WI38 (cell line): ENCODE measurements around the gene KRTAP10-11.
"Not testable (repeated sequence)": the region's sequence is repeated elsewhere in the genome, so short reads cannot be mapped to it uniquely, and the experiment has no call there.

Experiments
- H3K4me3 ChIP-seq: 2 replicates; pipeline ENCODE4 v1.5.1; 2011; ENCODE audit warnings: low read depth, mild to moderate bottlenecking, control low read depth, low read length
- TF ChIP-seq, protein P1 (sequence below): IDR thresholded peaks from 2 replicates; pipeline ENCODE4 v1.5.1; 2012; ENCODE audit warnings: low read depth, mild to moderate bottlenecking, control low read depth, low read length

KRTAP10-11 gene

DNA sequence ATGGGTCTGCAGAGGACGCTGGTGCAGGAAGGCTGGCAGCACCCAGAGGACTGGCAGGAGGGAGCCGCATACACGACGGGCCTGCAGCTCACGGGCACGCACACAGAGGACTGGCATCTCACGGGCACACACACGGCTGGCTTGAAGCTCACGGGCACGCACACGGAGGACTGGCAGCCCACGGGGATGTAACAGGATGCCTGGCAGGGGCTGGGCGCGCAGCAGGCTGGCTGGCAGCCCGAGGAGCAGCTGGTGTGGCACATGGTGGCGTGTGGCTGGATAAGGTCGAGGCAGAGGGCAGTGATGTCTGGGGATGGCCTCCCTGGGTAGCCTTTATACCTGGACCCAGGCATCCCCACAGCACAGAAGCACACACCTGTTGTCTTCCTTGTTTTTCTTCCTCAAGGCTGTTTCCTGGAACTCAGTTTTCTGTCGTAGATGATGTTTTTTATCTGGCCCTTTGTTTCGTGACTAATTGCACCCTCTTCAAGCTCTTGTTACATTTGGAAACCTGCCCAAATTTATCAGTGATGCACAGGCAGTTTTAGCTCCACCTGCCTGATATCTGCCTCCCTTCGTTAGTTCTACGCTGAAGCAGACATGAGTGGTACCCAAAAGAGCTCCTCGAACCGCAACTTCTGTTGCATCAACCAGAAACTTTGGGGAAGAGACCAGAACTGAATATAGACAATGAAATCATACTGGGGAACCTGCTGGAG lies 35.8 kb downstream of the KRTAP10-11 start, which contains the start of gene KRTAP12-1:
Gene KRTAP12-1 (minus strand): TSS at position 303 of the 719 bp plus-strand sequence. CDS start 40 bp downstream, at position 263.
- no peak within 1 kb of the TSS for H3K4me3 ChIP-seq
- TF ChIP-seq, protein P1, sequence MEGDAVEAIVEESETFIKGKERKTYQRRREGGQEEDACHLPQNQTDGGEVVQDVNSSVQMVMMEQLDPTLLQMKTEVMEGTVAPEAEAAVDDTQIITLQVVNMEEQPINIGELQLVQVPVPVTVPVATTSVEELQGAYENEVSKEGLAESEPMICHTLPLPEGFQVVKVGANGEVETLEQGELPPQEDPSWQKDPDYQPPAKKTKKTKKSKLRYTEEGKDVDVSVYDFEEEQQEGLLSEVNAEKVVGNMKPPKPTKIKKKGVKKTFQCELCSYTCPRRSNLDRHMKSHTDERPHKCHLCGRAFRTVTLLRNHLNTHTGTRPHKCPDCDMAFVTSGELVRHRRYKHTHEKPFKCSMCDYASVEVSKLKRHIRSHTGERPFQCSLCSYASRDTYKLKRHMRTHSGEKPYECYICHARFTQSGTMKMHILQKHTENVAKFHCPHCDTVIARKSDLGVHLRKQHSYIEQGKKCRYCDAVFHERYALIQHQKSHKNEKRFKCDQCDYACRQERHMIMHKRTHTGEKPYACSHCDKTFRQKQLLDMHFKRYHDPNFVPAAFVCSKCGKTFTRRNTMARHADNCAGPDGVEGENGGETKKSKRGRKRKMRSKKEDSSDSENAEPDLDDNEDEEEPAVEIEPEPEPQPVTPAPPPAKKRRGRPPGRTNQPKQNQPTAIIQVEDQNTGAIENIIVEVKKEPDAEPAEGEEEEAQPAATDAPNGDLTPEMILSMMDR = no peak

DNA sequence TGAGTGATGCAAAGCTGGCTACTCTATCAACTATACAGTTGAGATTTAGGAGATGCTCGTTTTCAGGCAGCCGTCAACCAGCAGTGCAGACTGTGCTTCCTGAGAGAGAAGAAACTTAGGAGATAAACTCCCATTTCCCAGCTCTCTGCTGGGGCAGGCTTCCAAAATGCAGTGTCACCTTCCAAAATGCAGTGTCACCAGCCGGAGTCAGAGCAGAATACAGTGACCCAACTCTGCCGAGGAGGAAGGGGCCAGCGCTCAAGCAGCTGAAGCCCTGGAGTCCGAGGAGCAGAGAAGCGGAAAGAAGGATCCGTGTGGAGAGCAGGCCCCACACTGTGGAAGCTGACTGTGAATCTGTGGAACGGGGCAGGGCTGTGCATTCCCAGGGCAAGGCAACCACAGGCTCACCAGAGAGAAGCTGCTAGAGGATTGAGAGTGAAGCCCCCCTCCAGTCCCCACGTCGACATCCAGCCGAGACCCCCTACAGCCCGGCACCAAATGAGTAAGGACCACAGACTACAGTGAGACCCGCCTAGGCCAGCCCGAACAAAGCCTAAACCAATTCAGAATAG lies 36.5 kb downstream of the KRTAP10-11 start:
- no peak overlapping the region for H3K4me3 ChIP-seq
- TF ChIP-seq, protein P1 = no peak

DNA sequence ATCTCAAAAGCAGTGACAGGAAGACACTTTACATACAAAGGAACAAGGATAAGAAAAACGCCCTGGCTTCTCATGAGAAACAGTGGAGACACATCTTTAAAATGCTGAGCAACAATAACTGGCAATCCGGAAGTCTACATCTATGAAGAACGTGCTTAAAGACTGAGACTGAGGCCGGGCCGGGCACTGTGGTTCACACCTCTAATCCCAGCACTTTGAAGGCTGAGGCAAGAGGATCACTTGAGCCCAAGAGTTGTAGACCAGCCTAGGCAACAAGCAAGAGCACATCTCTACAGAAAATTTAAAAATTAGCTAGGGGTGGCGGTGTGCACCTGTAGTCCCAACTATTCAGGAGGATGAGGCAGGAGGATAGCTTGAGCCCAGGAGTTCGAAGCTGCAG lies 37.9 kb downstream of the KRTAP10-11 start:
- TF ChIP-seq, protein P1 = no peak
- H3K4me3 ChIP-seq = no peak overlapping the region

DNA sequence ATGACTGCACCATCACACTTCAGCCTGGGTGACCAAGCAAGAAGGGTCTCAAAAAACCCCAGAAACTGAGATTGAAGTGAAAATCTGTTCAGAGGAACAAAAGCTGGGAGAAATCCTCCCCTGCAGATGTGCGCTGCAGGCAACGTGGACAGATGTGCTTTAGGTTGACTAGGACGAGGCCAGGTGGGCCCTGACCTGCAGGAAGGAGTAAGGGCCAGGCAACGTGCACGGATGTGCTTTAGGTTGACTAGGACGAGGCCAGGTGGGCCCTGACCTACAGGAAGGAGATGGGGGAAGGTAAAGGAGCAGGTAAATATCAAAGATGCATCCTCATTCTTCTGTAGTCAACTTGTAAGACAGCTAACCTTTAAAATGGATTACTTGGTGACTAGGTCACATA lies 38.3 kb downstream of the KRTAP10-11 start:
- H3K4me3 ChIP-seq = no peak overlapping the region
- TF ChIP-seq, protein P1 = no peak

DNA sequence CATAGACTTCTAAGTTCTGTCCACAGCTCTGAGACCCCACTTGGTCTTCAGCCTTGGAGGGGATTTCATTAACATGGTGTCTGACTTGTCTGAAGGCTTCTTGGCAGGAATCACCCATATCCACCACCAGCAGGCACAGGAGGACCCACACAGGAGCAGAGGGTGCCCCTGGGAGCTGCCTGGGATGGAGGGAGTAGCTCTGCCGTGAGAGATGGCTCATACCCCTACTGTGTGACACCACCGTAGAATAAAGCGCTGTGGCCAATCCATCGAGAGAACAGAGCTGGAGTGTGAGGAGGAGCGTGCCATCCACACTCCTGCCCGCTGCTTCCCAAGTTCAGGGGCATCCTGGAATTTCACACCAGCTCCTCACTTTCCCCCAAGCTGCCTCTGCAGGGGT lies 38.8 kb downstream of the KRTAP10-11 start:
- not testable (repeated sequence) for H3K4me3 ChIP-seq

DNA sequence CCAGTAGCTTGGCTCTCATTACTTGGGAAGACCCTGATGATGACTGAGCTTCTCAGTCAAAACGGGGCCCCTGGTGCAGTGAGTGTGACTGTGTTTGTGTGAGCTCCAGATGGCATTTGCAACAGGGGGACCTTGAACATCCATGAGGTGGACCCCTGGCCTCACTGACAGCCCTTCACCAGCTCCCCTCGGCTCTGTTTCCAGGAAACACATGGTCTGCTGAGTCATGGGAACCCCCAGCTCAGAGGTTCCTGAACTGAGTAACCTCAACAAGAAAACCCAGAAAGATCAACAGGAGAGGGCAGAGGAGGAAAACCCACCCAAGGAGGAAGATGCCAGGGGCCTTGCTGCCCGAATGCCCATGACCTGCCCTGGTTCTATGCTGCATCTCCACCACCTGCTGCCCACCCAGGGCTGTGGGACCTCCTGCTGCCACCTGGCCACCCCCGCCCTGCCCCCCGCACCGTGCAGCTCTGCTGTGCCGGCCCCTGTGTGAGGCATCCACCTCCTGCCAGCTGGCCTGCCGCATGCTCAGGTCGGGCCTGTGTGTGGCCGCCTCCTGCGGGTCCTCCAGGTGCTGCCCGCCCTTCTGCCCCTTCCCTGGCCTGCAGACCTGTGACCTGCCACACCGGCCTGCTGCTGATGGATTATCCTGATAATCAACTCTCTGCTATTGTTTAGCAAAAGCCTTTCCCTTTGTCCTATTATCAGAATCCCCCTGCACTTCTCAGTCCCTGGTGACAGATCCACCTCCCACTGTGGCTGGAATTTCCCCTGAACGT lies 40.0 kb downstream of the KRTAP10-11 start:
- TF ChIP-seq, protein P1 = no peak
- H3K4me3 ChIP-seq = no peak overlapping the region

DNA sequence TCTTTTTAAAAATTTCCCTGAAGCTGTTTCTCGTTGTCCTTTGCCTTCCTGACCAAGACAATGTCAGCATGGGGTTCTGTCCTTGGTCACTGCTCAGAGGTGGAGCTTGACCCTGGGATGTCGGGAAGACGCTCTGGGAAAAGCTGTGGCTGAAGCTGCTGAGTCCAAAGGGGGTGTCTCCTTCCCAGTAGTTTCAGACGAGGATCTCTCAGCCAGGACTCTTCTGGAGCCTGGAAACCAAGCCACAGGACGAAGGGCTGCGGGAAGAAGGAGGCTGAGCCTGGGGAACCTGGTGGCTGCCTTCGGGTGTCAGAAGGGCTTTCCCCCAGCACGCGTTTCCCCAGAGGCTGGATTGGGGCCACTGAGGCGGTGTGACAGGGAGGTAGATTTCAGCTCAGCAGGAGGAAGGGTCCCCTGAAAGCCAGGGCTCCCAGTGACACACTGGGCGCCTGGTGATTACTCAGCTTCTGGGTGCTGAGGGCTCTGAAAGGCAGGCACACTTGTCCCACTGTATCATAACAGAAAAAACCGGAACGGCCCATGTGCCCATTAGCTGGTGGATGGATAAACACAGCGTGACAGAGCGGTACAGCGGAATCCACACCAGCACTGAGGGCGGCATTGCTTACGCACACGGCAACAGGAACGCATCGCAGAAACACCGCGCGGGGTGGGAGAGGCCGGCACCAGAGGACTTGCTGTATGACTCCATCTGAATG lies 40.8 kb downstream of the KRTAP10-11 start:
- TF ChIP-seq, protein P1 = no peak
- H3K4me3 ChIP-seq = no peak overlapping the region
